DOHH2 (cell line): ENCODE measurements around the gene TTLL8.

Source experiments
- H3F3A ChIP-seq: fragments of 200-600 bp; sonication (generic), shearing (Covaris generic); 2 replicates; pipeline ENCODE4 v1.6.0; 2016; ENCODE audit warnings: antibody characterized with exemption, mild to moderate bottlenecking; ENCODE audit not compliant: control insufficient read depth, insufficient read depth
- H3K27ac ChIP-seq: fragments of 200-600 bp; sonication (generic); 2 replicates; pipeline ENCODE4 v1.5.1; 2014; ENCODE audit warnings: low read depth, mild to moderate bottlenecking, low read length, moderate library complexity
- H3K27me3 ChIP-seq: fragments of 200-600 bp; sonication (generic); 2 replicates; pipeline ENCODE4 v1.6.1; 2014; ENCODE audit warnings: mild to moderate bottlenecking, low read length, mixed read lengths; ENCODE audit not compliant: control insufficient read depth
- H3K36me3 ChIP-seq: fragments of 200-600 bp; sonication (generic); 2 replicates; pipeline ENCODE4 v1.6.1; 2014; ENCODE audit warnings: mild to moderate bottlenecking, low read length, moderate library complexity, mixed read lengths; ENCODE audit not compliant: control insufficient read depth
- H3K4me1 ChIP-seq: fragments of 200-600 bp; sonication (generic); 2 replicates; pipeline ENCODE4 v1.6.1; 2014; ENCODE audit warnings: mild to moderate bottlenecking, low read length, mixed read lengths; ENCODE audit not compliant: control insufficient read depth
- H3K4me2 ChIP-seq: fragments of 200-600 bp; sonication (generic); 2 replicates; pipeline ENCODE4 v1.6.0; 2014; ENCODE audit warnings: mild to moderate bottlenecking, low read length, moderate library complexity
- H3K4me3 ChIP-seq: fragments of 200-600 bp; sonication (generic); 2 replicates; pipeline ENCODE4 v1.5.1; 2014; ENCODE audit warnings: mild to moderate bottlenecking, low read length, mixed read lengths
- H3K79me2 ChIP-seq: fragments of 200-600 bp; sonication (generic); 2 replicates; pipeline ENCODE4 v1.6.1; 2014; ENCODE audit warnings: mild to moderate bottlenecking, low read length, mixed read lengths; ENCODE audit not compliant: control insufficient read depth
- H3K9me2 ChIP-seq: fragments of 200-600 bp; sonication (generic); replicated peaks from 2 replicates; pipeline ENCODE4 v1.6.1; 2014; ENCODE audit warnings: mild to moderate bottlenecking, low read length, mixed read lengths; ENCODE audit not compliant: control insufficient read depth
- H3K9me3 ChIP-seq: fragments of 200-600 bp; sonication (generic); 2 replicates; pipeline ENCODE4 v1.6.1; 2014; ENCODE audit warnings: antibody characterized with exemption, low read length, mixed read lengths; ENCODE audit not compliant: control insufficient read depth, insufficient read depth
- H4K20me1 ChIP-seq: fragments of 200-600 bp; sonication (generic); 2 replicates; pipeline ENCODE4 v1.6.0; 2014; ENCODE audit warnings: low read depth, mild to moderate bottlenecking, antibody characterized with exemption, low read length, moderate library complexity; ENCODE audit not compliant: control insufficient read depth, insufficient read depth
- CTCF ChIP-seq: fragments of 200-600 bp; sonication (generic); IDR thresholded peaks from one replicate; pipeline ENCODE4 v1.5.1; 2014; ENCODE audit warnings: antibody characterized with exemption, mild to moderate bottlenecking, low read depth, low read length; ENCODE audit not compliant: poor library complexity, severe bottlenecking
- EZH2phosphoT487 ChIP-seq: fragments of 200-600 bp; sonication (generic); IDR thresholded peaks from 2 replicates; pipeline ENCODE4 v1.6.1; 2017; ENCODE audit warnings: borderline replicate concordance, mild to moderate bottlenecking, antibody characterized with exemption, low read length, moderate library complexity, mixed read lengths

The TTLL8 gene

GRCh38 chr22:50078246-50078645 is 20.1 kb upstream of the TTLL8 start:
- H3K27me3 ChIP-seq: no peaks in the 10 kb centered on the region
- no peaks in the 10 kb centered on the region for H3K79me2 ChIP-seq
- H3K4me2 ChIP-seq: no peak overlapping the region
- no peak overlapping the region for H3K27ac ChIP-seq
- H3K36me3 ChIP-seq: no peaks in the 10 kb centered on the region
- no peaks in the 10 kb centered on the region for H3K9me3 ChIP-seq
- no peaks in the 10 kb centered on the region for H3F3A ChIP-seq
- no peaks in the 10 kb centered on the region for H4K20me1 ChIP-seq
- TF ChIP-seq EZH2phosphoT487 (no peak), CTCF (no peak)
- no peak overlapping the region for H3K4me3 ChIP-seq
- H3K9me2 ChIP-seq: no peaks in the 10 kb centered on the region
- peaks cover 33% of the 10 kb centered on the region for H3K4me1 ChIP-seq

GRCh38 chr22:50076646-50077535 is 18.8 kb upstream of the TTLL8 start:
- Histone ChIP-seq H3K9me2 (no peaks in the 10 kb centered on the region), H3K4me2 (peak overlapping the region; percentile 45), H3K27me3 (no peaks in the 10 kb centered on the region), H3K4me3 (peak overlapping the region; percentile 30), H3K4me1 (peaks cover 33% of the 10 kb centered on the region), H4K20me1 (no peaks in the 10 kb centered on the region), H3K27ac (no peak overlapping the region), H3K9me3 (no peaks in the 10 kb centered on the region), H3F3A (no peaks in the 10 kb centered on the region), H3K79me2 (no peaks in the 10 kb centered on the region), H3K36me3 (no peaks in the 10 kb centered on the region)
- TF ChIP-seq CTCF (no peak), EZH2phosphoT487 (no peak)

- Histone ChIP-seq H3K27me3 (no peaks in the 10 kb centered on the region), H4K20me1 (no peaks in the 10 kb centered on the region), H3K27ac (no peak overlapping the region), H3K9me2 (no peaks in the 10 kb centered on the region), H3K4me2 (peak overlapping the region; percentile 45; the same call in 1 of the 2 replicates), H3F3A (no peaks in the 10 kb centered on the region), H3K9me3 (no peaks in the 10 kb centered on the region), H3K4me3 (no peak overlapping the region), H3K4me1 (peaks cover 33% of the 10 kb centered on the region), H3K79me2 (no peaks in the 10 kb centered on the region), H3K36me3 (no peaks in the 10 kb centered on the region)
- TF ChIP-seq EZH2phosphoT487 (no peak), CTCF (no peak)
Measured at GRCh38 chr22:50074551-50075530, 16.7 kb upstream of the TTLL8 start.
